Ishikawa (cell line): ENCODE data around the gene SLC9B2.

Source experiments
- EGR1 ChIP-seq: IDR thresholded peaks from 2 replicates; pipeline ENCODE4 v1.6.1; 2012
- EP300 ChIP-seq: IDR thresholded peaks from 2 replicates; pipeline ENCODE4 v1.6.1; 2012; ENCODE audit warnings: borderline replicate concordance
- FOXM1 ChIP-seq: IDR thresholded peaks from 2 replicates; pipeline ENCODE4 v1.6.1; 2012; ENCODE audit warnings: low read depth, borderline replicate concordance
- NFIC ChIP-seq: IDR thresholded peaks from 2 replicates; pipeline ENCODE4 v1.6.1; 2012
- RAD21 ChIP-seq: IDR thresholded peaks from 2 replicates; pipeline ENCODE4 v1.6.1; 2012; ENCODE audit warnings: low read depth
- TAF1 ChIP-seq: IDR thresholded peaks from 2 replicates; pipeline ENCODE4 v1.6.1; 2012; ENCODE audit warnings: low read depth, mild to moderate bottlenecking
- YY1 ChIP-seq: IDR thresholded peaks from 2 replicates; pipeline ENCODE4 v1.6.1; 2012; ENCODE audit warnings: low read depth
- TF ChIP-seq, protein P1 (sequence below): IDR thresholded peaks from 2 replicates; pipeline ENCODE4 v1.6.1; 2012
- TF ChIP-seq, protein P2 (sequence below): IDR thresholded peaks from 2 replicates; pipeline ENCODE4 v1.6.1; 2012; ENCODE audit warnings: low read depth, mild to moderate bottlenecking

DNA sequence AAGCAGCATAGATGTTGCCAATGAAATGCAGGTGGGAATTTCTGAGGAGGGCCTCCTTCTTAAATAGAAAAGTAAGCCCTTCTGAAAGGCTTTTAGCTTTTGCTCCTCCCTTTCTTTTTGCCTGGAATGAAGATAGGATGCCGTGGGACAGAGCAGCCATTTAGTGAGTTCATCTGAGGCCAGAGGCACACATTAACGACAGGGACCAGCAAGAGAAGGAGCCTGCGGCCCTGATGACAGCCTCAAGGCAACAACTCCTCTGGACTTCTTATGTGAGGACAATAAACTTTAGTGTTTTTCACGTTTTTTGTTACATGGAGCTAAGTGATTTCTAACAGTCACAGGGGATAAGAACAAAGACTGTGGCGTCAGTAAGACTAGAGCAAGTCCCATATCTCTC, 24.1 kb upstream of the SLC9B2 start:
- TF ChIP-seq EP300 (no peak), FOXM1 (no peak), TAF1 (no peak), EGR1 (no peak), RAD21 (no peak), NFIC (no peak), YY1 (no peak)
- TF ChIP-seq, protein P1, sequence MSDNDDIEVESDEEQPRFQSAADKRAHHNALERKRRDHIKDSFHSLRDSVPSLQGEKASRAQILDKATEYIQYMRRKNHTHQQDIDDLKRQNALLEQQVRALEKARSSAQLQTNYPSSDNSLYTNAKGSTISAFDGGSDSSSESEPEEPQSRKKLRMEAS: no peak
- TF ChIP-seq, protein P2, sequence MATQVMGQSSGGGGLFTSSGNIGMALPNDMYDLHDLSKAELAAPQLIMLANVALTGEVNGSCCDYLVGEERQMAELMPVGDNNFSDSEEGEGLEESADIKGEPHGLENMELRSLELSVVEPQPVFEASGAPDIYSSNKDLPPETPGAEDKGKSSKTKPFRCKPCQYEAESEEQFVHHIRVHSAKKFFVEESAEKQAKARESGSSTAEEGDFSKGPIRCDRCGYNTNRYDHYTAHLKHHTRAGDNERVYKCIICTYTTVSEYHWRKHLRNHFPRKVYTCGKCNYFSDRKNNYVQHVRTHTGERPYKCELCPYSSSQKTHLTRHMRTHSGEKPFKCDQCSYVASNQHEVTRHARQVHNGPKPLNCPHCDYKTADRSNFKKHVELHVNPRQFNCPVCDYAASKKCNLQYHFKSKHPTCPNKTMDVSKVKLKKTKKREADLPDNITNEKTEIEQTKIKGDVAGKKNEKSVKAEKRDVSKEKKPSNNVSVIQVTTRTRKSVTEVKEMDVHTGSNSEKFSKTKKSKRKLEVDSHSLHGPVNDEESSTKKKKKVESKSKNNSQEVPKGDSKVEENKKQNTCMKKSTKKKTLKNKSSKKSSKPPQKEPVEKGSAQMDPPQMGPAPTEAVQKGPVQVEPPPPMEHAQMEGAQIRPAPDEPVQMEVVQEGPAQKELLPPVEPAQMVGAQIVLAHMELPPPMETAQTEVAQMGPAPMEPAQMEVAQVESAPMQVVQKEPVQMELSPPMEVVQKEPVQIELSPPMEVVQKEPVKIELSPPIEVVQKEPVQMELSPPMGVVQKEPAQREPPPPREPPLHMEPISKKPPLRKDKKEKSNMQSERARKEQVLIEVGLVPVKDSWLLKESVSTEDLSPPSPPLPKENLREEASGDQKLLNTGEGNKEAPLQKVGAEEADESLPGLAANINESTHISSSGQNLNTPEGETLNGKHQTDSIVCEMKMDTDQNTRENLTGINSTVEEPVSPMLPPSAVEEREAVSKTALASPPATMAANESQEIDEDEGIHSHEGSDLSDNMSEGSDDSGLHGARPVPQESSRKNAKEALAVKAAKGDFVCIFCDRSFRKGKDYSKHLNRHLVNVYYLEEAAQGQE: no peak
